Activated T-cell treated with anti-CD3 and anti-CD28 coated beads for 24 hours (primary cell): Measurements from ENCODE around the gene IPO7.
A peak's percentile ranks its signal among the peaks of the same experiment; 100 is the strongest.
"Not testable (repeated sequence)": the region's sequence is repeated elsewhere in the genome, so short reads cannot be mapped to it uniquely, and the experiment has no call there.

Experiments used
- DNase-seq: peaks from one replicate; pipeline ENCODE4 v3.0.0-alpha.2; 2020; ENCODE audit warnings: low read depth

IPO7 gene

GRCh38 chr11:9384535-9385326 lies at the start of gene IPO7:
IPO7 (plus strand) TSS chr11:9384652; CDS start chr11:9384764, 112 bp downstream.
- DNase-seq, result peak; percentile 82

- DNase-seq, result no peak
Observed at GRCh38 chr11:9341638-9342178, 42.7 kb upstream of the IPO7 start.

GRCh38 chr11:9344061-9344680 lies 40.3 kb upstream of the IPO7 start:
- no peak for DNase-seq

GRCh38 chr11:9347100-9347499 lies 37.4 kb upstream of the IPO7 start:
- DNase-seq, result no peak

- DNase-seq, result not testable (repeated sequence)
Observed at GRCh38 chr11:9347779-9348178, 36.7 kb upstream of the IPO7 start.

- no peak for DNase-seq
Observed at GRCh38 chr11:9351321-9351881, 33.1 kb upstream of the IPO7 start.

- no peak for DNase-seq
Observed at GRCh38 chr11:9357041-9357440, 27.4 kb upstream of the IPO7 start.

- not testable (repeated sequence) for DNase-seq
Observed at GRCh38 chr11:9360862-9361622, 23.4 kb upstream of the IPO7 start.

- DNase-seq, result no peak
Observed at GRCh38 chr11:9362393-9362863, 22.0 kb upstream of the IPO7 start.

GRCh38 chr11:9363954-9364912 lies 20.2 kb upstream of the IPO7 start:
- DNase-seq, result peak; percentile 76

GRCh38 chr11:9367551-9367950 lies 16.9 kb upstream of the IPO7 start:
- no peak for DNase-seq

GRCh38 chr11:9377036-9377435 lies 7.4 kb upstream of the IPO7 start:
- no peak for DNase-seq

GRCh38 chr11:9379041-9379440 lies 5.4 kb upstream of the IPO7 start:
- DNase-seq, result no peak

- DNase-seq, result no peak
Observed at GRCh38 chr11:9380773-9381172, 3.7 kb upstream of the IPO7 start.

GRCh38 chr11:9385327-9385899 lies 961 bp downstream of the IPO7 start:
- DNase-seq, result peak; percentile 10

- DNase-seq, result no peak
Observed at GRCh38 chr11:9386086-9386485, 1.6 kb downstream of the IPO7 start.

GRCh38 chr11:9386901-9387300 lies 2.4 kb downstream of the IPO7 start:
- DNase-seq, result no peak

- no peak for DNase-seq
Observed at GRCh38 chr11:9396310-9396709, 11.9 kb downstream of the IPO7 start.

GRCh38 chr11:9396752-9397151 lies 12.3 kb downstream of the IPO7 start:
- no peak for DNase-seq
